HG02870 (cell line): ENCODE data around the gene MIAT.
"Not testable (repeated sequence)": the region's sequence is repeated elsewhere in the genome, so short reads cannot be mapped to it uniquely, and the experiment has no call there.

Experiments
- ATAC-seq: cut with Tn5 transposase; IDR thresholded peaks from one replicate; pipeline ENCODE4 v1.9.1; 2021; ENCODE audit warnings: mild to moderate bottlenecking, moderate library complexity; ENCODE audit not compliant: unreplicated experiment

The MIAT gene

DNA sequence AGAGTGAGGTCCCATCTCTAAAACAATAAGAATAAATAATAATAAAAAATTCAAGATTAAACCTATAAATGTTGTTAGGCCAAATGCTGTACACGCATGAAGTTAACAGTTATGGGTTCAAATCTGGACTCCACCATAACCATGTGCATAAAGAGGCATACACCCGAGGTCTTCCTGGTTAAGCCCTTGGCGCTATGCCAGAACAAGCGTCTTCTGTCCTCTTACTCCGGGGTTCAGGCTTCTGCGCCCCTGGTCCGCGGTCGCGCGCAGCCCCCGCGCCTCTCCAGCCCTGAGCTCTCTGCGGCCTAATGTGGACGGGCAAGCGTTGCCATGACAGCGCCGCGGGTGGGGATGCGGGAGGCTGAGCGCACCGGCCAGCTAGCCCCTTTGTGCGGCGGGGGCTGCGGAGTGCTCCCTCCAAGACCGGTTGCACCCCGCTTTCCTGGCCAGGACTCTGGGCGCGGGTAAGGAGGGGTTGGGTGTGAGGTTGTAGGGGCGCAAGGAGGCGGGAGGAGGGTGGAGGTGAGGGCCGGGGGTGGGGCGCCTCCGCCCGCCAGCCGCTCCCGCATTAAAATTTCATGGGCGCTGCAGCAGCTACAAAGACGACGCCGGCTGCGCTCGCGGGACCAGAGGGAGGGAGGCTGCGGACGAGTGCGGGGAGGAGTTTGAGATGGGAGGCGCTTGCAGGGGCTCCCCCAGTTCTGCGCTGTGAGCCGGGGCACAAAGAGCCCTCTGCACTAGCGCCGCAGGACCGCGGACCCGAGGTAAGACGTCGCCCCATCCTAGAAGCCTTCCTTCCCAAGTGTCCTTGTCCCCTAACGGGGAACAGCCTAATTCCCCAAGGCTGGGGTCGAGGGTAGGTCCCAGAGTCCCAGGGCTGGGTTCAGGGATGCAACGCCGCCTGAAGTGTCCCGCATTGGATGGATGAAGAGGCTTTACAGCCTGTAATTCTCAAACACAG is at the start of gene MIAT:
TSS of gene MIAT (plus strand) at position 698 of the 961 bp plus-strand sequence.
- no peak for ATAC-seq

DNA sequence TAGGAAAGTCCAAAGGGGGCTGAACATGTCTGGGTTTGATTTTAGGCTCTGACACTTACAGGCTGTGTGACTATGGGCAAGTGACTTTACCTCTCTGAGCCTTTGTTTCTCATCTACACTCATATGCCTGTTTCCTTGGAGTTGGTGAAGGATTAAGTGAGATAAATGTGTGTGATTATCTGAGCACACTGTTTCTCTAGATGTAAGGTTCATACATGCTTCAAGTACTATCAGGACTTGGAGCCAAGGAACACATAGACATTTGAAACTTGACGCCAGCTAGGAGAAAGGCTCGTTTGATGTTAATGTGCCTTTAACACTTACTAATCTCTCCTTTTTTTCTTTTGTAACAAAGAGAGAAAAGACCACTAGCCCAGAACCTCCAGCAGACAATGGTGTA is 49.3 kb upstream of the MIAT start:
- ATAC-seq = no peak

DNA sequence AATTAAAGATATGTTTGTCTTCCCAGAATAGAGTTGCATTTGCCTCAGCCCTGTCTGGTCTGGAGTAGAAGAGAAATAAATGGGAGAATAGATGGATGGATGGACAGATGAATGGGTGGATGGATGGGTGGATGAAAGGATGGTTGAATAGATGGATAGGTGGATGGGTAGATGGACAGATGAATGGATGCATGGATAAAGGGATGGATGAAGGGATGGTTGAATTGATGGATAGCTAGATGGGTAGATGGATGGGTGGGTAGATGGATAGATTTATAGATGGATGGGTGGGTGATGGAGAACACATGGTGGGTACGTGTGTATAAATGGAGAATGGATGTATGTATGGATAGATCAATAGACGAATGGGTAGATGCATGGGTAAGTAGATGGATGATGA is 48.1 kb upstream of the MIAT start:
- ATAC-seq = no peak

DNA sequence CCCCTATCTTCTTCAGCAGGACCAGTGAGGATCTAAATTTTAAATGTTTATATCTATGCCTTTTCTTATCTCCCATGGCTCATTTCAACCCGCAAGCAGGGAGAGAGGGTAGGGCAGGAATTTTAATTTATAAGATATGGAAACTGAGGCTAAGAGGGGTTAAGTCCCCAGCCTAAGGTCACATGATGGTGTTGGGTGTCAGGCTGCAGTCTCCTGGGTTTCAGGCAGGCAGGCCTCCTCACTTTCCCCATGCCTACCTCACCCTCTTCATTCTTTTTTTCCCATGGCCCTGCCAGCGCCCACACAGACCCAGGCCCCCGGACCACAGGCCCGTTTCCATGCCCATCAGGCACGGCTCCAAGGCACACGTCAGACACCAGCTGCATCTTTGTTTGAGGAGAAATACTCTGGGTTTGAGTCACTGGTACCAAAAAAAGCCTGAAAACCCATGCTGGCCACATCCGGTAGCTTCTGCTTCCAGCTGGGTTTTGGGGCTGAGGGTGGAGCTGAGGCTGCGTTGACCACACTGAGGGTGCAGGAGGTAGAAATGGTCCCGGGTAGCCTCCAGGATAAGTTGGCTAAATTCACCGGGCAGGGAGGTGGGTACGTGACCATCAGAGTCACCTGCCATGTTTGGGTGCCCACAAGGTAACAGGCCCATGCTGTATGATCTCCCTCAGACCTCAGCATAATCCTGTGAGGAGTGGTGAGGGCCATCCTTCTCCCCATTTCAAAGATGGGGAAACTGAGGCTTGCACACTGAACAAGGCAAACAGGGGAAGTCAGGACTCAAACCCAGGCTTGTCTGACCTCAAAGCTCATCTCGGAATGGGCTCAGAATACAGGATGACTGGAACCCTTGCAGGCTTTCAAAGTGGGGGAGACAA is 47.1 kb upstream of the MIAT start:
- ATAC-seq = peak; percentile 86

DNA sequence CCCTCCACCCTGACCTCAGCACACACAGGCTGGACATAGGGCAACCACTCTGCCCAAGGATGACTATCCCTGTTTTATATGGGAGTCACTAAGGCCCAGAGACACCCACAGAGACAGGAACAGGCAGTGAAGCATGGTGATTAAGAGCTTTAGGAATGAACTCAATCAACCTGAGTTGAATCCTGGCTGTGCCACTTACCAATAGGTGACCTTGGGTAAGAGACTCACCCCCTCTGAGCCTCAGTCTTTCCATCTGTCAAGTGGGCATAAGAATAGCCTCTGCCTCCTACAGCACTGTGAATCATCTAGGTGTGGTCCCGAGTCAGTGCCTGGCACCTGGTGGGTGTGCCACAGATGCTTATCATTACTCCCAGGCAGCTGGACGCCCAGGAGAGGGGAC is 46.4 kb upstream of the MIAT start:
- no peak for ATAC-seq

DNA sequence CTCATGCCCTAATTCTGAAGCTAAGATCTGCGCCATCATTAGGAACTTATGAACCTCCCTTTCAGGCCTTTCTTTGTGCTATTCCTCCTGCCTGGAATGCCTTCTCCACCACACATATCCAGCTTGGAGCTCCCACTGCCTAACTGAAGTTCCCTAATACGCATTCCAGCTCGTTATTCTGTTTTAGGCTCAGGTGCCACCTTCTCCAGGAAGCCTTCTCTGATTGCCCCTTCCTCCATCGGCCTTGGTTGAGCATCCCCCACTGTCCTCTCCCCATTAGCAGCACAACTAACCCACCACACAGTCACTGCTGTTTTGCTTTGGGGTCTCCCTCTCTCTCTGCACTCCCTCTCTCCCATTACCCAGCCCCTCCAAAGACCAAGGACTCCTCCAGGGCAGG is 44.7 kb upstream of the MIAT start:
- ATAC-seq = no peak

DNA sequence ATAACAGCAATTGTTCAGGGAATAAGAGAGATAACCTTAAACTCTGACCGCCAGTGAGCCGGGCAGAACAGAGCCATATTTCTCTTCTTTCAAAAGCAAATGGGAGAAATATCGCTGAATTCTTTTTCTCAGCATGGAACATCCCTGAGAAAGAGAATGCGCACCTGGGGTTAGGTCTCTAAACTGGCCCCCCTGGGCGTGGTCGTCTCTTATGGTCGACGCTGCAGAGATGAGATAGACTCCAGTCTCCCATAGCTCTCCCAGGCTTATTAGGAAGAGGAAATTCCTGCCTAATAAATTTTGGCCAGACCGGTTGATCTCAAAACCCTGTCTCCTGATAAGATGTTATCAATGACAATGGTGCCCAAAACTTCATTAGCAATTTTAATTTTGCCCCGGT is 43.6 kb upstream of the MIAT start:
- not testable (repeated sequence) for ATAC-seq

DNA sequence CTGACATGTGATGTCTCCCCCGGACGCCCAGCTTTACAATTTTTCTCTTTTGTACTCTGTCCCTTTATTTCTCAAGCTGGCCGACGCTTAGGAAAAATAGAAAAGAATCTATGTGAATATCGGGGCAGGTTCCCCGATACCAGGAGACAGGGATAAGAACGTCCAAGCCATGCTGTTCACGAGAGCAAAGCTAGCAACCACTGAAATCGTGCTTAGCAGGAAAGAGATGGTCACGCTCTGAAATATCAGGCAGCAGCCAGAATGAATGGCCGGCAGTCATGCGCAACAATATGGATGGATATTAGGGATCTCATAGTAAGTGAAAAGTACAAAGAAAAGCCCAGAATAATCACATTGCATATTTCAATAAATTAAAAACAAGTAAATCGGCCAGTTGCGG is 43.1 kb upstream of the MIAT start:
- no peak for ATAC-seq

DNA sequence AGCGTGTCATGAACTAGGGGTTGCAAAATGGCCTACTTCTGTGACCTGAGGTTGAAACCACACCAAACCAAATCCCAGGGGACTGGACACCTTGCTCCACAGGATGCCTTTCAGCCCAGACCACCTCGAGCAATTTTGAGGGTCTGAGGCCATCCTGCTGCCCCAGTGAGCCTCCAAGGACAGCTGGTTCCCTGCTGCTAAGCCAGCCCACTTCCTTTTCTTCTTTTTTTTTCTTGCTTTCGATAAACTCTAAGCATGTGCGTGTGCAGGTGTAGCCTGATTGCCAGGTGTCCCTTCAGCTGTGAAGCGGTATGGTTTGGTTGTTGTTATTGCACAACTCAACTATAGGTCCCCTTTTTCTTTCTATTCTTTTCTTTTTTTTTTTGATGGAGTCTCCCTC is 42.2 kb upstream of the MIAT start:
- ATAC-seq = no peak

DNA sequence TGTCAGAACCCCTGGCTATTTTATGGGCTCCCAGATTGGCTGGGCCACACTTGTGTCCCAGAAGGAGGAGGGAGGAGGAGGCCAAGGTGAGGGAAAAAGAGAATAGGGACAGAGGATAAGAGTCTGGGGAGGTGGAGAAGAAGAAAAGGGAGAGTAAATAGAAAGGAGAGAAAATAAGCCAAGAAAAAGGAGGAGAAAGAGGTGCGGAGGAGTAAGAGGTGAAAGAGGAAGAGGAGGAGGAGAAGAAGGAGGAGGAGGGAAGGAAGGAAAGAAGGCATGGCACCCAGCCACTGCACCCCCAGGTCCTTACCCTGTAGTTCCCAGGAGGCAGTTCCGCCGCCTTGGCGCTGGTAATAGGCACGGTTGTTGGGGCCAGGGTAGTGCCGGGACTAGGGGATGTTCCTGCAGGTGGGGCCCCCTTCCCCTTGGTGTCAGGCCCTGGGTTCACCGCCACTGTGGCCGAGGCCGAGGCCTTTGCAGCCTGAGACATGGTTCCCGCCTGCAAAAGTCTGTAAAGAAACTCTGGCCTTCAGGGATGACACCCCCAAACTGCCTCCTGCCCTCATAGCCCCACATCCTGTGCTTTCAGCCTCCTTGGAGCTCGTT is 41.5 kb upstream of the MIAT start:
- ATAC-seq = no peak

DNA sequence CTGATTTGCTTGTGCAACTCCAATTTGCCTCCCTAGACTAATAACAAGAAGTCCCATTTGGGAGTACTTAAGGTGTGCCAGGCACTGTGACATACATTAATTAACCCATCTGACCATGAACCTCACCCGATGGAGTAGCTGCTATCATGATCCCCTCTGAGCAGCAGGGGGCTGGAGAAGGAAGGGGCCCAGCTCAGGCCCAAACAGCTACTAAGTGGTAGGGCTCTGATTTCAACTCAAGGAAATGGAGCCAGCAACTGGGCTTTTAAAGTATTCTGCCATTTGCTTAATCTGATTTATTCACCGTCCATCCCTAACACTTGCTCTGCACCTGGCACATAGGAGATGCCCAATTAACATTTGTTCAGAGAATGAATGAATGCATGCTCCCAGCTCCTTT is 40.7 kb upstream of the MIAT start:
- no peak for ATAC-seq

DNA sequence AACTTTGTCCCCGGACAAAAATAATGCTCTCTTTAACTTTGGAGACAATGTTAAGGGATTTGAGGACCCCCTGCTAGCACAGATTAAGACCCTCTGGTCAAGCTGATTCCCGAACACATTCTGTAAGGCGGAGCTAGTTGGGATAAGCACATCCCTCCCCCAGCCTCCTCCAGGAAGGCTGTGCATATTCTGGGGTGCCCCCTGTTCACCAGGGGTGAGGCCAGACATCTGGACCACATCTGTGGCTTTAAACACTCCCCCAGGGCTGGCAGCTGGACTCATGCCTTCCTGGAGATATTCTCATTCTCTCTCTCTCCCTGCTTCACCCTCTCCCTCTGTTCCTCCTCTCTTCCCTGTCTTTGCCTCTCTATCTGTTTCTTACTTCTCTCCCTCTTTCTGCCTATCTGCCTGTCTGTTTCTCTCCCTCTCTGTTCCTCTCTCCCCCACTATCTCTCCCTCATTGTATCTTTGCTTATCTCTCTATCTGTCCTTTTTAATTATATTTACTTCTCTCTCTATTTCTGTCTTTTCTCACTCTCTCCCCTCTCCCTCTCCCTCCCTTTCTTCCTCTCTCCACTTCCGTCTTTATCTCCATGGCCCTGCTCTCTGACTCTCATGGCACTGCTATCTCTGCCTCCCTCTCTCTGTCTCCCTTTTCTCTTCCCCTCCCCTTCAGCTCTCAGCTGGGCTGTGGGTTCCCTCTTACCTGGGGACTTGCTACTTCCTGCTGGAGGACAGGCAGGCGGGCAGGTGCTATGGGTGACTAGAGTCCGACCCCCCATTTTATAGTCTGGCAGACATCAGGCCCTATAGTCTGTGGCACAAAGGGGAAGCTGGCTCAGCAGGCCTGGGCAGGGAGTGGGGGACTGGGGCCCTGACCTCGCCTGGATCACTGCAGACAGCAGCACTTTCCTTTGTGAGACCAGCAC is 39.9 kb upstream of the MIAT start, which contains the start of gene CRYBB1:
TSS of gene CRYBB1 (minus strand) at position 757 of the 929 bp plus-strand sequence. CDS start 1,708 bp downstream, outside the sequence.
- no peak for ATAC-seq

DNA sequence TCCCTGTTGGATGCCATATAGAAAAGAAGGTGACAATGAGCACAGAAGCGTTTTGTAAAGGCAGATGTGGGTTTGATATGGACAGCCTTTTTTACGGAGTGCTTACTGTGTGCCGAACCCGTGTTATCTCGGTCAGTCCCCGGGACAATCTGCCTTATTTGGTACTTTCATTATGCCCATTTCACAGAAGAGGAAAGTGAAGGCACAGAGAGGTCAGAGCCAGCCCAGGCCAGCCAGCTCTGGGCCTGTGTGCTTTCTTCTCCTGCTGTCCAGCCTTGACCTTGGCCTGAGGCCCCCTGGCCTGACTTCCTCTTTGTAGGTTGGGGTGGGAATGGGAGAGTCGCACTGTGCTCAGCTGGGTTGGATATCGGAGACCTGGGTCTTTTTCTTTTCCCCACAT is 38.9 kb upstream of the MIAT start:
- ATAC-seq = no peak

DNA sequence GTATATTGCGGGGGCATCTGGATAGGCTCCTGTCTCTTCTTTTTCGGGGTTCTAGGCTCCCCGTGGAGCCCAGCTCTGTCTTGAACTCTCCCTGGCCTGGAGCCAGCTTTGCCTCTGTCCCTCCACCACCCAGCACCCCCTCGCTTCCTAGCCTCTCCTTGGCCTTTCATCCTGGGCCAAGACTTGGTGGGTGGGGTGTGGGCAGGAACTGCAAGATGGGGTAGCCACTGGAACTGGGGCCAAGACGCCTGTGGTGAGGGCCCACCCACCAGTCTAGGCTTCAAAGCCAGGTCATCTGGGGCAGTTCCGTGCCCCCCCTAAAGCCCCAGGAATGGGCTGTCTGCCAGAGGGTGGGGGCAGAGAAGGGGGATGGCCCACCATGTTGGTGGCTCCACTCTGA is 37.9 kb upstream of the MIAT start:
- ATAC-seq = no peak

DNA sequence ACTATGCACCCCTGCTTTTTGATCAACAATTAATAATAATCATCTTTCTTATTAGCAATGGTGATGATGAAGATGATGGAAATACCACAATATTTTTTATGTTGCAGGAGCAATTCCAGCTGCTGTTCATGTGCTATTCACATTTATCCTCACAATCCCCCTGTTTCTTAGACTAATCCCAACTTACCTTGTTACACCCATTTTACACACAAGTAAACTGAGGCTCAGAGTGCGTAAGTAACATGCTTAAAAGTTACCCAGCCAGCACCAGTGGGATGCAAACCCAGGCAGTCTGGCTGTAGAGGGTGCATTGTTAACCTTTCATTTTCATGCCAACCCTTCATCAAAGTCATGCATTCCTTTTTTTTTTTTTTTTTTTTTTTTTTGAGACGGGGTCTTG is 37.2 kb upstream of the MIAT start:
- ATAC-seq = no peak

DNA sequence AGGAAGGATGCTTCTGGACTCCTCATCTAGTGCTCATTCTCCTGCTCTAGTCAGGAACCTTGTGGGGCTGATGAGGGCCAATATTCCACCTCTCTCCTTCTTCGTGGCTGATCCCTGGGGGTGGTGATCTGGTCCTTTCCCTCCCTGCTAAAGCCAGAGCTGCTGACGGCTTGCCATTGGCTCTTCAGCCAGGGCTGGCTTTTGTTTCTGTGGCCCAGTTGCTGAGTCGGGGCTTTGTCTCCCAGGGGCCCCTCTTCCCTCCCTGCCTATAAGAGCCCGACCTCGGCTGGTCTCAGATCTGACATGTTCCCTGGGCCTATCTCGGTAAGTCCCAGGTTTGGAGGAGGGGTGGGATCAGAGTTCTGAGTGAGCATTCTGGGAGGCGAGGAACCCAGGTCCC is 35.7 kb upstream of the MIAT start, which contains the start of gene CRYBA4:
TSS of gene CRYBA4 (plus strand) at position 301 of the 400 bp plus-strand sequence. CDS start 634 bp downstream, outside the sequence.
- no peak for ATAC-seq

DNA sequence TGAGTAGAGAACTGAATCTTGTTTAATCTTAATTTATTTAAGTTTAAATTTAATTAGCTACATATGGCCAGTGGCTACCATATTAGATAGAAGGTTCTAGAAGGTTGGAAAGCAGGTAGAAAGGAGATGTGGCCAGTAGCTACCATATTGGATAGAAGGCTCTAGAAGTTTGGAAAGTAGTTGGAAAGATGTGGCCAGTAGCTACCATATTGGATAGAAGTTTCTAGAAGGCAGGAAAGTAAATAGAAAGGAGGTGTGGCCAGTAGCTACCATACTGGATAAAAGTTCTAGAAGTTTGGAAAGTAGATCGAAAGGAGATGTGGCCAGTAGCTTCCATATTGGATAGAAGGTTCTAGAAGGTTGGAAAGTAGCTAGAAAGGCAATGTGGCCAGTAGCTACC is 33.4 kb upstream of the MIAT start:
- ATAC-seq = no peak

DNA sequence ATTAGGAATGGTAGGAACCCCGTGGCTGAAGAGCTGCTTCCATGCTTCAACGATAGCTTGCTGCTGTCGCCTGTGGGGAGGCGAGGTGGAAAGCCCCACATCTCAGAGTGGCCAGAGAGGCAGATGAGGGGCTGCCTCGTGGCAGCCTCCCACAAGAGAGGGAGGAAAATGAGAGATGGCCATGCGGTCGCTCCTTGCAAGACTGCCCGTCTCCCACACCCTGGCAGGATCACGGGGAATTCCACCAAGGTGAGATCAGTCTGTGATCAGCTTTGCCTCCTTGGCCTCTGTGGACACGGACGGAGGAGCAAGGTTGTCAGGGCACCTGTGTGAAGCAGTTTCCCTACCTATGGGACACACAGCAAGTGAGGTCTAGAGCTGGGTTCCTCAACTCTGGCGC is 32.6 kb upstream of the MIAT start:
- no peak for ATAC-seq

DNA sequence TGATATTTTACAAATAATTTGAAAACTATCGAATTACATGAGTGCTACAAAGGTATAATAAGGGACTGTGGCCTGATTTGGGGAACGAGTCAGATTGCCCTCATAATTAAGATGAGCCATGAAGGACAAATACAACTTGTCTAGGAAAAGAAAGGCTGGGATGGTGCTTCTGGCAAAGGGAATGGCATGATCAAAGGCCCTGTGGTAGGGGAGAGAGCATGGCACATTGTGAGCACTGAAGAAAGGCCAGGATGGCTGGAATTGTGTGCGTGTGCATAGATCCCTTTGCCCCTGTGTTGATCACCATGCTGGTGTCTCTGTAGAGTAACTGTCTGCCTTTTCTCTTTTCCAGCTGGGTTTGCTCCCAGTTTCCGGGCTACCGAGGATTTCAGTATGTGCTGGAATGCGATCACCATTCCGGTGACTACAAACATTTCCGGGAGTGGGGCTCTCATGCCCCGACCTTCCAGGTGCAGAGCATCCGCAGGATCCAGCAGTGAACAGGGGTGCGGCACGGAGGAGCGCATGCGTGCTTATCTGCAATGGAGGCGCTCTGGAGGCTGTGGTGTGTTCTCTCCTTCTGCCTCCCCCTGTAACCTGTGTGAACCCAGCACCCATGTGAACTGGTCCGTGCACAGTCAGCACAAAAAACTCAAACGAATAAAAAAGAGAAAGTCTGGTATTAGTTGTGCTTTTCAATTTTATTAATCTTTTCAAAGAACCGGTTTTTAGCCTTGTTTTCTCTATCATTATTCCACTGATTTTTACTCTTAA is 27.2 kb upstream of the MIAT start:
- no peak for ATAC-seq
